ENCODE data around the gene WDR81.

The WDR81 gene

DNA sequence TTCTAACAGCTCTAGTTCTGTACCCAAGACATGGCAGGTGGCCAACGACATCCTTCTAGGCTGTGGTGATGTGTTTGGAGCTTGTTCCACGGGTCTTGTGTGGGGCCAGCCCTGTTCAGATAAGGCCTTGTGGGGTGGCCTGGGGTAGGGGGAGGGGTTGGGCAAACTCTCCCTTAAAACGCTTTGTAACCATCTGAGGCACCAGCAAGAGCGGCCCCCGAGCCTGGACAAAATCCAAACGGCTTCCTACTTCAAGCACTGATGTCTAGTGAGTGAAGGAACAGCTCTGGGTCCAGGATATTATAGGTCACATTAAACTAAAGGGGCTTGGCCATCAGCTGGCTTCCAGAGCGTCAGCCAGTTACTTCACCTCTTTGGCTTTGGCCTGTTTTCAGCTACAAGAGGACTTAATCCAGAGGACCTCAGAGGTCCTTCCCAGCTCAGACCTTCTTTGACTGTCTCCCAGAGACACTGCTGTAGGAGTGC, 49.2 kb downstream of the WDR81 start:
- no peak overlapping the region for H3K27ac ChIP-seq
- H3K36me3 ChIP-seq (ENCODE audit: insufficient read depth, low read length), result peaks cover 27% of the 10 kb centered on the region

GRCh38 chr17:1774390-1775176, 50.1 kb downstream of the WDR81 start:
- TF ChIP-seq EZH2 (IDR thresholded peaks at IDR 0.05), result no peak
- TF ChIP-seq FOXP2 (optimal IDR thresholded peaks at IDR 0.05; ENCODE audit: control extremely low read depth, extremely low read length, insufficient read depth), result no peak
- no peak for TF ChIP-seq POLR2AphosphoS5 (IDR thresholded peaks at IDR 0.05; ENCODE audit: borderline replicate concordance, low read depth, low read length)
- H3K9ac ChIP-seq (ENCODE audit: insufficient read length), result no peak overlapping the region
- no peak for DNase-seq (ENCODE audit: low read depth, low spot score)
- peaks cover 29% of the 10 kb centered on the region for H3K36me3 ChIP-seq (ENCODE audit: insufficient read depth, low read length)
- H3K4me3 ChIP-seq, result no peak overlapping the region
- H3K9me3 ChIP-seq (ENCODE audit: low read depth, low read length), result no peaks in the 10 kb centered on the region
- no peak overlapping the region for H3K27ac ChIP-seq

More for the DNA sequence above, 49.2 kb downstream of the WDR81 start:
- TF ChIP-seq POLR2AphosphoS5 (IDR thresholded peaks at IDR 0.05; ENCODE audit: borderline replicate concordance, low read depth, low read length) (no peak), FOXP2 (optimal IDR thresholded peaks at IDR 0.05; ENCODE audit: control extremely low read depth, extremely low read length, insufficient read depth) (no peak), EZH2 (IDR thresholded peaks at IDR 0.05) (no peak)
- Histone ChIP-seq H3K9ac (ENCODE audit: insufficient read length) (no peak overlapping the region), H3K9me3 (ENCODE audit: low read depth, low read length) (no peaks in the 10 kb centered on the region), H3K4me3 (no peak overlapping the region)
- DNase-seq (ENCODE audit: low read depth, low spot score), result no peak

GRCh38 chr17:1776328-1776727, 51.8 kb downstream of the WDR81 start:
- no peak for DNase-seq (ENCODE audit: low read depth, low spot score)
- H3K27ac ChIP-seq, result no peak overlapping the region
- no peak overlapping the region for H3K4me3 ChIP-seq
- no peak overlapping the region for H3K9ac ChIP-seq (ENCODE audit: insufficient read length)
- no peak for TF ChIP-seq FOXP2 (optimal IDR thresholded peaks at IDR 0.05; ENCODE audit: control extremely low read depth, extremely low read length, insufficient read depth)
- no peak for TF ChIP-seq POLR2AphosphoS5 (IDR thresholded peaks at IDR 0.05; ENCODE audit: borderline replicate concordance, low read depth, low read length)
- TF ChIP-seq EZH2 (IDR thresholded peaks at IDR 0.05), result no peak
- no peaks in the 10 kb centered on the region for H3K9me3 ChIP-seq (ENCODE audit: low read depth, low read length)
- H3K36me3 ChIP-seq (ENCODE audit: insufficient read depth, low read length), result peaks cover 34% of the 10 kb centered on the region

- Histone ChIP-seq H3K9ac (ENCODE audit: insufficient read length) (no peak overlapping the region), H3K9me3 (ENCODE audit: low read depth, low read length) (no peaks in the 10 kb centered on the region), H3K36me3 (ENCODE audit: insufficient read depth, low read length) (peaks cover 39% of the 10 kb centered on the region), H3K27ac (no peak overlapping the region), H3K4me3 (no peak overlapping the region)
- no peak for DNase-seq (ENCODE audit: low read depth, low spot score)
- TF ChIP-seq POLR2AphosphoS5 (IDR thresholded peaks at IDR 0.05; ENCODE audit: borderline replicate concordance, low read depth, low read length), result no peak
- no peak for TF ChIP-seq EZH2 (IDR thresholded peaks at IDR 0.05)
- no peak for TF ChIP-seq FOXP2 (optimal IDR thresholded peaks at IDR 0.05; ENCODE audit: control extremely low read depth, extremely low read length, insufficient read depth)
These were observed 52.4 kb downstream of the WDR81 start for GRCh38 chr17:1776857-1777256.

DNA sequence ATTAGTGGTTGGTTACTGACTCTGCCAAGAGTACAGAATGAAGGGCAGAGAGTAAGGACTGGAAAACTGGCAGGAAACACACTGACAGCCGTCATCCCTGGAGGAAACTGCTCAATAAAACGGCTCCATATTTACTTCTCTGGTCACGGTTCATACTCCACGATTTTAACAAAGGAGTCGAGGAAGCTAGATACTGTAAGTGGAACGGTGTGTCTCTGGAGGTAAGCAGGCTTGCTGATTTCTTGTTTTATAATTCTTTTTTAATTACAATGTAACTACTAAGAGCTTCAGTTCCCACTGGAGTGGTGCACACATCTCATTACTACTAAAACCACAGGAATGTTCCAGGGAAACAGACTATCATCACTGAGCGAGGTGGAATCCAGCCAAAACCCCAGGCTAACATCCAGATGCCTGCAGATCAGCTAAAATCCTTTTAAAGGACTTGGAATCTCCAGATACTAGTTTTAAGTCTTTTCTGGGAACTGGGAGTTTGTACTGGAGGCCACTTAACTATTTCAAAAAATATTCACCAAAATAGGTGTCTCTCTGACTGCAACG, 55.1 kb downstream of the WDR81 start:
- no peak for TF ChIP-seq FOXP2 (optimal IDR thresholded peaks at IDR 0.05; ENCODE audit: control extremely low read depth, extremely low read length, insufficient read depth)
- TF ChIP-seq EZH2 (IDR thresholded peaks at IDR 0.05), result no peak
- no peak; the same call in 1 of the 2 replicates for TF ChIP-seq POLR2AphosphoS5 (IDR thresholded peaks at IDR 0.05; ENCODE audit: borderline replicate concordance, low read depth, low read length)
- Histone ChIP-seq H3K4me3 (peak overlapping the region; percentile 66), H3K9me3 (ENCODE audit: low read depth, low read length) (no peaks in the 10 kb centered on the region), H3K27ac (peak overlapping the region; percentile 94), H3K9ac (ENCODE audit: insufficient read length) (no peak overlapping the region), H3K36me3 (ENCODE audit: insufficient read depth, low read length) (peaks cover 67% of the 10 kb centered on the region)
- DNase-seq (ENCODE audit: low read depth, low spot score), result peak; percentile 91

- TF ChIP-seq EZH2 (IDR thresholded peaks at IDR 0.05) (no peak), FOXP2 (optimal IDR thresholded peaks at IDR 0.05; ENCODE audit: control extremely low read depth, extremely low read length, insufficient read depth) (no peak), POLR2AphosphoS5 (IDR thresholded peaks at IDR 0.05; ENCODE audit: borderline replicate concordance, low read depth, low read length) (no peak)
- H3K9ac ChIP-seq (ENCODE audit: insufficient read length), result no peak overlapping the region
- peaks cover 71% of the 10 kb centered on the region for H3K36me3 ChIP-seq (ENCODE audit: insufficient read depth, low read length)
These were observed 57.7 kb downstream of the WDR81 start for GRCh38 chr17:1782171-1782567.

GRCh38 chr17:1783271-1783670, 58.8 kb downstream of the WDR81 start:
- H3K9ac ChIP-seq (ENCODE audit: insufficient read length), result peak overlapping the region; percentile 12
- no peaks in the 10 kb centered on the region for H3K9me3 ChIP-seq (ENCODE audit: low read depth, low read length)
- no peak for TF ChIP-seq POLR2AphosphoS5 (IDR thresholded peaks at IDR 0.05; ENCODE audit: borderline replicate concordance, low read depth, low read length)
- no peak for TF ChIP-seq FOXP2 (optimal IDR thresholded peaks at IDR 0.05; ENCODE audit: control extremely low read depth, extremely low read length, insufficient read depth)
- no peak overlapping the region for H3K27ac ChIP-seq
- H3K4me3 ChIP-seq, result no peak overlapping the region
- no peak for DNase-seq (ENCODE audit: low read depth, low spot score)
- peaks cover 68% of the 10 kb centered on the region for H3K36me3 ChIP-seq (ENCODE audit: insufficient read depth, low read length)

More at GRCh38 chr17:1782171-1782567, 57.7 kb downstream of the WDR81 start:
- DNase-seq (ENCODE audit: low read depth, low spot score), result no peak
- Histone ChIP-seq H3K27ac (no peak overlapping the region), H3K9me3 (ENCODE audit: low read depth, low read length) (no peaks in the 10 kb centered on the region), H3K4me3 (no peak overlapping the region)

- H3K9ac ChIP-seq (ENCODE audit: insufficient read length), result no peak overlapping the region
These were observed 59.5 kb downstream of the WDR81 start for GRCh38 chr17:1783834-1784611.

More at GRCh38 chr17:1783834-1784611, 59.5 kb downstream of the WDR81 start:
- no peak overlapping the region for H3K4me3 ChIP-seq
- TF ChIP-seq POLR2AphosphoS5 (IDR thresholded peaks at IDR 0.05; ENCODE audit: borderline replicate concordance, low read depth, low read length) (no peak), FOXP2 (optimal IDR thresholded peaks at IDR 0.05; ENCODE audit: control extremely low read depth, extremely low read length, insufficient read depth) (no peak), EZH2 (IDR thresholded peaks at IDR 0.05) (no peak)
- peaks cover 67% of the 10 kb centered on the region for H3K36me3 ChIP-seq (ENCODE audit: insufficient read depth, low read length)
- H3K9me3 ChIP-seq (ENCODE audit: low read depth, low read length), result no peaks in the 10 kb centered on the region
- no peak overlapping the region for H3K27ac ChIP-seq
- no peak for DNase-seq (ENCODE audit: low read depth, low spot score)

Measured in SK-N-MC (cell line).